Thoracic aorta (tissue), 2 donors: ENCODE results near the gene TCF3. TPM values are rescaled to one million over a fixed set of nuclear protein-coding genes. Genes with fewer than 3 reads are reported as not detected.

Experiments used
- ATAC-seq: fragments of 150-250 bp; one replicate; pipeline ENCODE4 v1.8.0; 2017; ENCODE audit warnings: low read depth; ENCODE audit not compliant: insufficient number of reproducible peaks, low FRiP score
- DNase-seq: peaks from one replicate; pipeline ENCODE4 v3.0.0-alpha.2; 2020; ENCODE audit warnings: low spot score
- H3K27ac ChIP-seq, 2 donors: fragments of 200-600 bp; sonication (generic); 1 replicate in 1 of 2; 2 replicates in 1 of 2; pipeline ENCODE4 v1.5.1; 2016; ENCODE audit warnings: mild to moderate bottlenecking in 2 of 2, moderate library complexity in 2 of 2
- H3K27me3 ChIP-seq: fragments of 200-600 bp; sonication (generic); replicated peaks from 2 replicates; pipeline ENCODE4 v1.6.0; 2016; ENCODE audit warnings: mild to moderate bottlenecking; ENCODE audit not compliant: insufficient read depth
- H3K36me3 ChIP-seq: fragments of 200-600 bp; sonication (generic); one replicate; pipeline ENCODE4 v1.5.1; 2016
- H3K4me1 ChIP-seq, 2 donors: fragments of 200-600 bp; sonication (generic); 1 replicate in 1 of 2; 2 replicates in 1 of 2; pipeline versions ENCODE4 v1.5.1 to v1.6.0; 2016; ENCODE audit warnings: low read depth in 2 of 2, mild to moderate bottlenecking in 1 of 2; ENCODE audit not compliant: control insufficient read depth in 1 of 2
- H3K4me3 ChIP-seq: fragments of 200-600 bp; sonication (generic); 2 replicates; pipeline ENCODE4 v1.5.1; 2016; ENCODE audit warnings: mild to moderate bottlenecking
- H3K9me3 ChIP-seq: fragments of 200-600 bp; sonication (generic); 2 replicates; pipeline ENCODE4 v1.5.1; 2016
- total RNA-seq, 2 donors: library from RNA; depleted of rRNA; stranded (reverse); fragments of >200 nt; gene quantifications; one replicate each; pipeline versions ENCODE4 v1.1.0 to v1.2.3, GENCODE V29; 2016
- TF ChIP-seq, protein P1 (sequence below): fragments of 200-600 bp; sonication (generic); IDR thresholded peaks from one replicate; pipeline ENCODE4 v1.5.1; 2019; ENCODE audit warnings: antibody characterized with exemption

TCF3 gene
- total RNA-seq, 2 donors from 2014 or later = 46.0 to 52.5 TPM

DNA sequence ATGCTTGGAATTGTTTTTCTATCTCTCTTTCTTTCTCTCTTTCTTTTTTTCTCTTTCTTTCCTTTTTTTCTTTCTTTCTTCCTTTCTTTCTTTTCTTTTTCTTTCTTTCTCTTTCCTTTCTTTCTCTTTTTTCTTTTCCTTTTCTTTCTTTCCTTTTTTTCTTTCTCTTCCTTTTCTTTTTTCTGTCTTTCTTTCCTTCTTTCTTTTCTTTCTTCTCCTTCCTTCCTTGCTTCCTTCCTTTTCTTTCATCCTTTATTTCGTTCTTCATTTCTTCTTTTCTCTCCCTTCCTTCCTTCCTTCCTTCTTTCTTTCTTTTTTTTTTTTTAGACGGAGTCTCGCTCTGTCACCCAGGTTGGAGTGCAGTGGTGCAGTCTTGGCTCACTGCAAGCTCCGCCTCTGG is 82.4 kb downstream of the TCF3 start:
- no peak overlapping the region for H3K4me3 ChIP-seq
- H3K27me3 ChIP-seq = no peaks in the 10 kb centered on the region
- TF ChIP-seq, protein P1, sequence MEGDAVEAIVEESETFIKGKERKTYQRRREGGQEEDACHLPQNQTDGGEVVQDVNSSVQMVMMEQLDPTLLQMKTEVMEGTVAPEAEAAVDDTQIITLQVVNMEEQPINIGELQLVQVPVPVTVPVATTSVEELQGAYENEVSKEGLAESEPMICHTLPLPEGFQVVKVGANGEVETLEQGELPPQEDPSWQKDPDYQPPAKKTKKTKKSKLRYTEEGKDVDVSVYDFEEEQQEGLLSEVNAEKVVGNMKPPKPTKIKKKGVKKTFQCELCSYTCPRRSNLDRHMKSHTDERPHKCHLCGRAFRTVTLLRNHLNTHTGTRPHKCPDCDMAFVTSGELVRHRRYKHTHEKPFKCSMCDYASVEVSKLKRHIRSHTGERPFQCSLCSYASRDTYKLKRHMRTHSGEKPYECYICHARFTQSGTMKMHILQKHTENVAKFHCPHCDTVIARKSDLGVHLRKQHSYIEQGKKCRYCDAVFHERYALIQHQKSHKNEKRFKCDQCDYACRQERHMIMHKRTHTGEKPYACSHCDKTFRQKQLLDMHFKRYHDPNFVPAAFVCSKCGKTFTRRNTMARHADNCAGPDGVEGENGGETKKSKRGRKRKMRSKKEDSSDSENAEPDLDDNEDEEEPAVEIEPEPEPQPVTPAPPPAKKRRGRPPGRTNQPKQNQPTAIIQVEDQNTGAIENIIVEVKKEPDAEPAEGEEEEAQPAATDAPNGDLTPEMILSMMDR = no peak
- peaks cover 3 to 14% of the 10 kb centered on the region in 2 donors for H3K4me1 ChIP-seq
- DNase-seq = no peak
- no peak for ATAC-seq
- no peaks in the 10 kb centered on the region for H3K36me3 ChIP-seq
- H3K9me3 ChIP-seq = no peaks in the 10 kb centered on the region
- H3K27ac ChIP-seq = no peak overlapping the region

DNA sequence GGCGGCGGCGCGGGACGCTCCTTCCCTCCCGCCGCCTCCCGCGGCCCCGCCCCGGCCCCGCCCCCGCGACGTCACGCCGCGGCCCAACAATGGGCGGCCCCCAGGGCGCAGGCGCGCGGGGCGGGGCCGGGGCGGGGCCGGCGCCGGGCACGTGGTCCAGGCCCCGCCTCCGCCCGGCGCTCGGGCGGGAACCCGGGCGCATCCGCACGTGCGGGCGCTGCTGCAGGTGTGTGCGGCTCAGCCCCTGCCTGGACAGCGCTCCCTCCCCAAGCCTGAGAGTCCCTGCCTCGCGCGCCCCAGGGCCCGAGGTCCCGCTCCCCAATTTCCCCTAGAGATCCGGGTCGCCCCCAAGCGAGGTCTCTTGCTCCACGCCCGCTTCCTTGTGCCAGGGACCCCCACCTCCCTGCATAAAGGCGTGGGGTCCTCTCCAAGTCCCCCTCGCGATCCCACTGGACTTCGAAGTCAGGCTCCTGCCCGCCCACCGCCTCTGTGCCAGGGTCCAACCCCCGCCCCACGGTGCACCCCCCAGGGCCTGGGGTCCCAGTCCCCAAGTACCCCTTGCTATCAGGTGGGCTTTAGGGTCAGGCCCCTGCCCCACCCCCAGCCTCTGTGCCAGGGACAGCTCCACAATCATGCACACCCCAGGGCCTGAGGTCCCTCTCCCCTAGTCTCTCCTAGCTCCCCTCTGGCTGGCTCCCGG is 83.9 kb downstream of the TCF3 start, which contains the start of gene MEX3D:
TSS of gene MEX3D (minus strand) at position 6 of the 700 bp plus-strand sequence. CDS start 267 bp downstream, outside the sequence.
- ATAC-seq (no peak), DNase-seq (no peak)
- peak within 1 kb of the TSS; percentile 58 to 66 for H3K27ac ChIP-seq
- no peaks in the 10 kb centered on the region for H3K9me3 ChIP-seq
- no peaks in the 10 kb centered on the region for H3K36me3 ChIP-seq
- no peaks in the 10 kb centered on the region for H3K27me3 ChIP-seq
- peaks cover 3 to 14% of the 10 kb centered on the region in 2 donors for H3K4me1 ChIP-seq
- H3K4me3 ChIP-seq = peak within 1 kb of the TSS; percentile 86
- TF ChIP-seq, protein P1 = no peak

DNA sequence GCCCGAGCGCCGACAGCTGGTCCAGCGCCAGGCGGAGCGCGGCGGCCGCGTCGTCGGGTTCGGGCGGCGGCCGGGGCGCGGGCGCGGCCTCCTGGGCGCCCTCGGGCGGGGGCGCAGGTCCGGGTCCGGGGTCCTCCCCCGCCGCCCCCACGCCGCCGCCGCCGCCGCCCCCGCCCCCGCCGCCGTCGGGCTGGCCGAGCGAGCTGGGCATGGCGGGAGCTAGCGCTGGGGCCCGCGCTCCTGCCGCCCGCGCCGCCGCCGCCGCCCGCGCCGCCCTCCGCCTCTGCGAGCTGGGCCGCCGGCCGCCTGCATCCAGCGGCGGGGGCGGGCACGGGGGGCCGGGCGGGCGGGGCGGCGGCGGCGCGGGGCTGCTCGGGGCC is 84.6 kb downstream of the TCF3 start:
- no peak for ATAC-seq
- no peak overlapping the region for H3K27ac ChIP-seq

DNA sequence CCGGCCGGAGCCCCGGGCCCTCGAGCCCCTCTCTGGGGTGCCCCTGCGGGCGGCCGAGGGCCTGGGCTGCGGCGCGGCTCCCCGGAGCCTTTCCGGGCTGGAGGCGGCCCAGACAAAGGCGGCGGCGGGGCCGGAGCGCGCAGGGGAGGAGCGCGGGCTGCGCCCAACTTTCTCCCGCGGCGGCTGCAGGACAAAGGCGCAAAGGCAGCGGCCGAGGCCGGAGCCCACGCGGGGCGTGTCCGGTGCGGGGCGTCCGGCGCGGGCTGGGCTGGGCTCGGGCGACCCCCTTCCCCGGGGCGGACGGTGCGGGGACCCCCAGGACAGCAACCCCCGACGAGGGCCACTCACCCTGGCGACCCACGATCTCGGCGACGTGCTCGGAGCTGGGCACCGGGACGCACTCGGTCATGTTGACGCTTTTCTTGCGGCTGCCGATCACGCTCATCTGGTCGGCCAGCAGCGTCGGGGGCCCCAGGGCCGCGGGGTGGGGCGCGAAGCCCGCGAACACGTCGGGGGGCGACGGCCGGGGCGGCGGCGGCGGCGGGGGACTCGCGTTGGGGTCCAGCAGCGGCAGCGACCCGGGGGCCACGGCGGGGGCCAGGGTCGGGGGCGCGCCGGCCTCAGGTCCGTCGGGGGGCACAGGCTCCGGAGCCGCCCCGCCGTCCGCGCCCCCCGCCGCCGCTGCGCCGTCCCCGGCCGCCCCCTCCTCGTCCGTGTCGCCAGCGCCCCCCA is 85.1 kb downstream of the TCF3 start:
- Histone ChIP-seq H3K4me3 (peak overlapping the region; percentile 86), H3K36me3 (no peaks in the 10 kb centered on the region), H3K27me3 (no peaks in the 10 kb centered on the region), H3K4me1 (peaks cover 3 to 14% of the 10 kb centered on the region in 2 donors), H3K27ac (peak overlapping the region; percentile 58 to 66), H3K9me3 (no peaks in the 10 kb centered on the region)
- peak; percentile 8 for ATAC-seq
- TF ChIP-seq, protein P1 = no peak
- no peak for DNase-seq

More for the DNA sequence above, 84.6 kb downstream of the TCF3 start:
- no peaks in the 10 kb centered on the region for H3K27me3 ChIP-seq
- H3K4me3 ChIP-seq = no peak overlapping the region
- H3K4me1 ChIP-seq = peaks cover 3 to 14% of the 10 kb centered on the region in 2 donors
- TF ChIP-seq, protein P1 = no peak
- DNase-seq = no peak
- H3K9me3 ChIP-seq = no peaks in the 10 kb centered on the region
- H3K36me3 ChIP-seq = no peaks in the 10 kb centered on the region

DNA sequence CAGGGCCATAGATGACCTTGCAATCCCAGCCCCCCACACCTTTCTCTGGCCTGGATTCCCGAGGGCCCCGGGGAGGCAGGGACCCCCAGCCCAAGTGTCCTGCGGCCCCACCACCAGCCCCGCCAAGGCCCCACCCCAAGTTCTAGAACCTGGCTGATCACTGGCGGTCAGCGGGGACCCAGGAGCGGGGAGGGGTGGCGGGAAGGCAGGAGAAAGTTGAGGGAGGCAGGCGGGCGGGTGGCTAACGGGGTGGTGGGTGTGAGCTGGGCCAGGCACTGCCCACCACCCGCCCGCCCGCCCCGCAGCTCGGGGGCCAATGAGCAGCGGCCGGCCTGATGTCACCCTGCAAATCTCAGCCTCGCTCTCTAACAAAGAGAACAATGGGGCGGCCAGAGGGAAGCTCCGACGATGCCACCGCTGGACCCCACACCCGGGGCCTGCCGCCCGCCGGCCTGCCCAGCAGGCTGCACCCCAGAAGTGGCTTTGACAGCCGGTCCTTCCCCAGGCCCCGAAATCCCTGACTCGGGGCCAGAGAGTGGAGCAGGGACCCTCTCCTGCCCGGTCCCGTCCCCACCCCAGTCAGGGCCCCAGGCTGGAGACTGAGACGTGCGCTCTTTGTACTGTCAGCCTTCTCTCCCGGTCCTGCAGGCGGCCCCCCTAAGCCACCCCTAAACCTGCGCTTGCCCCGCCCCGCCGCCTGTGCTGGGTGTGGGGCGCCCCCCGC is 85.9 kb downstream of the TCF3 start:
- peaks cover 3 to 14% of the 10 kb centered on the region in 2 donors for H3K4me1 ChIP-seq
- peak overlapping the region; percentile 58 to 66 for H3K27ac ChIP-seq
- H3K4me3 ChIP-seq = peak overlapping the region; percentile 86
- no peaks in the 10 kb centered on the region for H3K9me3 ChIP-seq
- H3K36me3 ChIP-seq = no peaks in the 10 kb centered on the region
- no peaks in the 10 kb centered on the region for H3K27me3 ChIP-seq
- peak; percentile 28 for ATAC-seq
- TF ChIP-seq, protein P1 = no peak
- DNase-seq = no peak
